GM12874 (cell line): ENCODE results near the gene PXMP4.

ENCODE experiments used
- TF ChIP-seq, protein P1 (sequence below): IDR thresholded peaks from 2 replicates; pipeline ENCODE4 v1.5.1; 2011; ENCODE audit warnings: low read depth, mild to moderate bottlenecking, control low read depth, low read length, moderate library complexity; ENCODE audit not compliant: insufficient read depth

PXMP4 gene

DNA sequence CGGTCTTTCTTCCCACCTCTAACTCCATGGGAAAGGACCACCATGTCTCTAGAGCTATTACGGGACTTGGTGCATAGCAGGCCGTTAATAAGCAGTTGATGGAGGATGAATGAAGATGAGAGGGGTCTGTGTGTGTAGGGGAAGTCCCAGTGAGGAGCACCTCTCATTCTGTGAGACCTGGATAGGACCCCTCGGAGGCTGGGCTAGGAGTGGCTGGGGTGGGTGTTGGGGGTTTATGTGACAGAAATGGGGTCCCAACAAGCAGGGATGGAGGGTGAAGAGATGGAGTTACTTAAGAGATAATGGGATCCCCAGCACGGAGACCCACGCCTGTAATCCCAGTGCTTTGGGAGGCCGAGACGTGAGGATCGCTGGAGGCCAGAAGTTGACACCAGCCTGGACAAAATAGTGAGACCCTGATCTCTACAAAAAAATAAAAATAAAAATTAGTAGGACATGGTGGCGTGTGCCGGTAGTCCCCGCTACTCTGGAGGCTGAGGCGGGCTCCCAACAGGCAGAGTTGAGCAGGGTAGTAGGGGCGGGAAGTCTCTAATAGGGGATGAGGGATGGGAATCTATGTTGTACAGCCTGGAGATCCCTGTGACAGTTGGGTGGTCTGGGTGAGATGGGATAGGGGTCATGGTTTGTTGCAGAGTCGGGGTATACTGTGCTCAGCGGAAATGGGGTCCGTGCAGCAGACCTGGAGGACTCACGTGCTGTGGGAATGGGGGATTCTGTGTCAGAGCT is 11.0 kb upstream of the PXMP4 start:
- TF ChIP-seq, protein P1, sequence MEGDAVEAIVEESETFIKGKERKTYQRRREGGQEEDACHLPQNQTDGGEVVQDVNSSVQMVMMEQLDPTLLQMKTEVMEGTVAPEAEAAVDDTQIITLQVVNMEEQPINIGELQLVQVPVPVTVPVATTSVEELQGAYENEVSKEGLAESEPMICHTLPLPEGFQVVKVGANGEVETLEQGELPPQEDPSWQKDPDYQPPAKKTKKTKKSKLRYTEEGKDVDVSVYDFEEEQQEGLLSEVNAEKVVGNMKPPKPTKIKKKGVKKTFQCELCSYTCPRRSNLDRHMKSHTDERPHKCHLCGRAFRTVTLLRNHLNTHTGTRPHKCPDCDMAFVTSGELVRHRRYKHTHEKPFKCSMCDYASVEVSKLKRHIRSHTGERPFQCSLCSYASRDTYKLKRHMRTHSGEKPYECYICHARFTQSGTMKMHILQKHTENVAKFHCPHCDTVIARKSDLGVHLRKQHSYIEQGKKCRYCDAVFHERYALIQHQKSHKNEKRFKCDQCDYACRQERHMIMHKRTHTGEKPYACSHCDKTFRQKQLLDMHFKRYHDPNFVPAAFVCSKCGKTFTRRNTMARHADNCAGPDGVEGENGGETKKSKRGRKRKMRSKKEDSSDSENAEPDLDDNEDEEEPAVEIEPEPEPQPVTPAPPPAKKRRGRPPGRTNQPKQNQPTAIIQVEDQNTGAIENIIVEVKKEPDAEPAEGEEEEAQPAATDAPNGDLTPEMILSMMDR: no peak

DNA sequence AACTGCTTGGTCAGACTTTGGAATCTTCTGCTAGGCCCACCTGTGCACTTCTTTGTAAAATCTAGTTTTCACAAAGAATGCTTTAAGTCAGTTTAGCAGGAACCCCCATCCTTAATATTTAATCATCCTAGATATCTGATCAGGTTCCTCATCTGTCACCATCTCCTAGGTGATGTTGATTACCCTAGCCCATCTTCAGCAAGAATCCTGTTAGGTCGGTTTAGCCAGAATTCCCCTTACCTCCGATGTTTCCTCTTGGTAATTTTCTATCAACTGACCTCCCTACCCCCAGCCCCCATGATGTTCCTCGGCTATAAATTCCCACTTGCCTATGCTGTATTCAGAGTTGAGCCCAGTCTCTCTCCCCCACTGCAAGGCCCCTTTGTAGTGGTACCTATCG is 9.0 kb upstream of the PXMP4 start:
- TF ChIP-seq, protein P1: no peak

DNA sequence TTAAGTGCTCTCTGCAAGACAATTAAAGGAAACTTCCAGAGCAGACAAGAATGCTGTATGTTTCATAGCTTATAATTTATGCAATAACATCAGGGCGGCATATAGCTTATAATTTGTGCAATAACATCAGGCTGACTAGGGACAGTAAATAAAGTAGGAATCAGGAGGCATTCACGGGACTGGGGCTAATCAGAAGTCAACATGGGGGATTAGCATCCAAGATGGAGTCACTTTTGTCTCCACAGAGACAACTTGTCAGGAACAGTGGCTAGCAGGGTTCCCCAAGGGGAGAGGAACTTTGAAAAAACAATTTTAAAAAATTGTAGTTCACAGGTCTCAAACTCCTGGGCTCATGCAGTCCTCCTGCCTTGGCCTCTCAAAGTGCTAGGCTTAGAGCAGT is 8.4 kb upstream of the PXMP4 start:
- TF ChIP-seq, protein P1: no peak

DNA sequence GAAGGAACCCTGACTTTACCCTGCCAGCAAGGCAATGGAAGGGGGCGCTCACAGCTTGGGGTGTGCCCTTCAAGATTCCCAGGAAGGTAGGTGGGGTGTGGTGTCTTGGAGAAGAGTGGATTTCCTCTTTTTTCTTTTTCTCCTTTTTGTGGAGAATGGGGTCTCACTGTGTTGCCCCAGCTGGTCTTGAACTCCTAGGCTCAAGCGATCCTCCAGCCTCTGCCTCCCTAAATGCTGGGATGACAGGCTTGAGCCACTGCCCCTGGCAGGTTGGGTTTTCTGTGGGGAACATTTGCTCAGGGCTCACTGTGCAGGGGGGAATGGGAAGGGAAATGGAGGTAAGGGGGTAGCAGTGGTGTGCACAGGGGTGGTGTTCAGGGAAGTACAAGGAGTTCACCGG is 7.7 kb upstream of the PXMP4 start:
- TF ChIP-seq, protein P1: no peak

DNA sequence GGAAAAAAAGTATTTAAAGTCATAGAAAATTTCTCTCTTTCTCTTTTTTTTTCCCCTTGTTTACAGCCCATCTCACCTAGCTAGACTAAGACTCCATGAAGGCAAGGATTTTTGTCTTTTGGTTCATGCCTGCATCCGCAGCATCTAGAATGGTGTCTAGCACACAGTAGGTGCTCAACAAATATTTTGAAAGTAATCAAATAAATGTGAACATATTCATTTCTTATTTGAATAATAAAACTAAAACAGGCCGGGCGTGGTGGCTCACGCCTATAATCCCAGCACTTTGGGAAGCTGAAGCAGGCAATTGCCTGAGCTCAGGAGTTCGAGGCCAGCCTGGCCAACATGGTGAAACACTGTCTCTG is 7.0 kb upstream of the PXMP4 start:
- TF ChIP-seq, protein P1: no peak

DNA sequence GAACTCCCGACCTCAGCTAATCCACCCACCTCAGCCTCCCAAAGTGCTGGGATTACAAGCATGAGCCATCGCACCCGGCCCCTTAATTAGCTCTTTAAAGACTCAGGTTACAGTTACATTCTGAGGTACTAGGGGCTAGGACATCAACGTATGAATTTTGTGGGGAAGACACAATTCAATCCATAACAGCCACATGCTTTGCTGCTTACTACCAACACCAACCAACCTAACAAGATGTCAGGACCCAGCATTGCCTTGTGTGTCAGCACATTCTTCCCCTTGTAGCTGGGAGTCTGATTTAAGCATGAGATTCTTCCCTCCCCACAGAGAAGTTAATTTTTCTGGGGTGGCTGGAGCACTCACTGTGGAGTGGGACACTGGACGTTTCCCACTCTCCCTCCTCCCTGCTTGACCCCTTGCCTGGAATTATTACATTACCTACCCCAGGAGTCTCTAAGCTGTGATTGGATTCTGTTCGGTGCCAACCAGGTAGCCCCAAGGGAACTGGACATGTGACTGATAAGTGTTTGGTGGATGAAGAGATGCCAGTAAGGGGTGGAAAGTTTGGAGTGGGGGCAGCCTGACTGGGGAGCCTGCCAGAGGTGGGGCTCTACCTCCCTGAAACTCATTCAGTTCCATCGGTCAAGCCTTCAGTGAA is 5.6 kb upstream of the PXMP4 start:
- TF ChIP-seq, protein P1: no peak

DNA sequence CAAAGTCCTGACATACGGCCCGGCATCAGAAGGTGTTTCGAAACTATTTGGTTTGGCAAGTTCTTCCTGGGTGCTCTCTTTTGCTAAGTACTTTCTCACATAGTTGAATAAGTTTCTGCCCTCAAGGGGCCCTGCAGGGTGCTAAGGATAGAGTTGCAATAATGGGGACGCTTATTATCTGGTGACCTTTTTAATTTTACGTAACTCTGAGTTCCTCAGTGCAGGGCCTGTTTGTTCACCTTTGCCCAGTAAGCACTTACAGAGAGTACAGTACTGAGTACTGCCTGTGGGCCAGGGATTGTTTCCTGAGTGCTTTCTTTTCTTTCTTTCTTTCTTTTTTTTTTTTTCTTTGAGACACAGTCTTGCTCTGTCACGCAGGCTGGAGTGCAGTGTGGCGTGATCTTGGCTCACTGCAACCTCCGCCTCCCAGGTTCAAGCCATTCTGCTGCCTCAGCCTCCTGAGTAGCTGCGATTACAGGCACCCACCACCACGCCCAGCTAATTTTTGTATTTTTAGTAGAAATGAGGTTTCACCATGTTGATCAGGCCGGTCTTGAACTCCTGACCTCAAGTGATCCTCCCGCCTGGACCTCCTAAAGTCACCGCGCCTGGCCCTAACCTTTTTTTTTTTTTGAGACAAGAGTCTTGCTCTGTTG is 4.5 kb upstream of the PXMP4 start:
- TF ChIP-seq, protein P1: no peak
